ENCODE data around the gene NAIF1. TPM values are rescaled to one million over a fixed set of nuclear protein-coding genes. Genes with fewer than 3 reads are reported as not detected.
"Not testable (repeated sequence)": the region's sequence is repeated elsewhere in the genome, so short reads cannot be mapped to it uniquely, and the experiment has no call there.

The NAIF1 gene
- total RNA-seq, 1 experiment from 2014 or later, result 17.3 TPM

GRCh38 chr9:128113526-128114325 is 46.6 kb upstream of the NAIF1 start:
- no peaks in the 10 kb centered on the region for H3K27me3 ChIP-seq (ENCODE audit: insufficient read depth, low read depth)
- no peaks in the 10 kb centered on the region for H3K9me3 ChIP-seq (ENCODE audit: insufficient read depth, low read depth)
- H3K4me3 ChIP-seq, result no peak overlapping the region
- DNase-seq, result no peak
- CTCF ChIA-PET, result interaction anchor here (0.6 to 0.7 kb wide), 4 partner anchors 143 to 903 kb away, joined by 3 to 5 read pairs (median 4); no protein-coding TSS in a partner anchor
- H3K79me2 ChIP-seq (ENCODE audit: low read depth), result no peaks in the 10 kb centered on the region
- no peak overlapping the region for H2AFZ ChIP-seq
- H3K4me1 ChIP-seq (replicated peaks; ENCODE audit: insufficient read depth), result no peaks in the 10 kb centered on the region
- H4K20me1 ChIP-seq (ENCODE audit: insufficient read depth), result no peaks in the 10 kb centered on the region
- no peak overlapping the region for H3K4me2 ChIP-seq
- TF ChIP-seq CTCF (conservative IDR thresholded peaks at IDR 0.05), result no peak
- TF ChIP-seq EZH2 (IDR thresholded peaks at IDR 0.05; ENCODE audit: low read depth), result no peak
- H3F3A ChIP-seq (ENCODE audit: insufficient read depth, low read depth), result peaks cover 27% of the 10 kb centered on the region
- POLR2A ChIA-PET (ENCODE audit: unreplicated experiment), result interaction anchor here (0.5 to 0.6 kb wide), 4 partner anchors 13 to 1094 kb away, joined by 3 to 8 read pairs (median 4); no protein-coding TSS in a partner anchor
- H3K27ac ChIP-seq, result no peak overlapping the region
- intact Hi-C loops (cut with micrococcal nuclease; ENCODE audit: unreplicated experiment), result no loop called here
- H3K36me3 ChIP-seq (ENCODE audit: low read depth), result no peaks in the 10 kb centered on the region; the same call in 1 of the 2 replicates
- H3K9me2 ChIP-seq (ENCODE audit: insufficient read depth), result no peaks in the 10 kb centered on the region
- BruUV-seq (replicated peaks), result no TSS peak

GRCh38 chr9:128111726-128112125 is 44.6 kb upstream of the NAIF1 start:
- intact Hi-C loops (cut with micrococcal nuclease; ENCODE audit: unreplicated experiment); BruUV-seq (replicated peaks); H3K4me3 ChIP-seq; H3K9me2 ChIP-seq (ENCODE audit: insufficient read depth); H3K4me2 ChIP-seq; H2AFZ ChIP-seq; H3K9me3 ChIP-seq (ENCODE audit: insufficient read depth, low read depth); H3K27me3 ChIP-seq (ENCODE audit: insufficient read depth, low read depth); H3K79me2 ChIP-seq (ENCODE audit: low read depth); H4K20me1 ChIP-seq (ENCODE audit: insufficient read depth); DNase-seq; H3K4me1 ChIP-seq (replicated peaks; ENCODE audit: insufficient read depth); H3K36me3 ChIP-seq (ENCODE audit: low read depth); H3K27ac ChIP-seq: not testable (repeated sequence)
- H3F3A ChIP-seq (ENCODE audit: insufficient read depth, low read depth), result peaks cover 21% of the 10 kb centered on the region
- ChIA-PET POLR2A (ENCODE audit: unreplicated experiment) (interaction anchor here (0.7 kb wide), 1 partner anchor 20 kb away, joined by 5 read pairs; no protein-coding TSS in a partner anchor), CTCF (interaction anchor here (1.0 kb wide), 1 partner anchor 13 kb away, joined by 3 read pairs; no protein-coding TSS in a partner anchor)

GRCh38 chr9:128109050-128109709 is 42.1 kb upstream of the NAIF1 start:
- no peak overlapping the region for H3K4me2 ChIP-seq
- TF ChIP-seq CTCF (conservative IDR thresholded peaks at IDR 0.05), result no peak
- TF ChIP-seq EZH2 (IDR thresholded peaks at IDR 0.05; ENCODE audit: low read depth), result no peak
- H2AFZ ChIP-seq, result no peak overlapping the region
- H4K20me1 ChIP-seq (ENCODE audit: insufficient read depth), result no peaks in the 10 kb centered on the region; the same call in 1 of the 2 replicates
- intact Hi-C loops (cut with micrococcal nuclease; ENCODE audit: unreplicated experiment), result no loop called here
- peaks cover 25% of the 10 kb centered on the region for H3F3A ChIP-seq (ENCODE audit: insufficient read depth, low read depth)
- no peaks in the 10 kb centered on the region for H3K9me3 ChIP-seq (ENCODE audit: insufficient read depth, low read depth)
- H3K36me3 ChIP-seq (ENCODE audit: low read depth), result peaks cover 20% of the 10 kb centered on the region
- ChIA-PET CTCF (no interaction called here), POLR2A (ENCODE audit: unreplicated experiment) (no interaction called here)
- BruUV-seq (replicated peaks), result no TSS peak
- no peaks in the 10 kb centered on the region for H3K27me3 ChIP-seq (ENCODE audit: insufficient read depth, low read depth)
- H3K4me3 ChIP-seq, result no peak overlapping the region
- H3K79me2 ChIP-seq (ENCODE audit: low read depth), result no peaks in the 10 kb centered on the region
- no peaks in the 10 kb centered on the region for H3K4me1 ChIP-seq (replicated peaks; ENCODE audit: insufficient read depth)
- H3K27ac ChIP-seq, result no peak overlapping the region
- no peaks in the 10 kb centered on the region for H3K9me2 ChIP-seq (ENCODE audit: insufficient read depth)
- no peak for DNase-seq
